CD4-positive, alpha-beta T cell treated with Interleukin-12 subunit alpha and Interleukin-12 subunit beta, for 1 hour (primary cell): ENCODE data around the gene CLRN3.

ENCODE experiments used
- DNase-seq: peaks from one replicate; pipeline ENCODE4 v3.0.0-alpha.2; 2020

CLRN3 gene

GRCh38 chr10:127836176-127836575 lies 56.6 kb downstream of the CLRN3 start:
- DNase-seq = no peak

GRCh38 chr10:127834791-127835190 lies 58.0 kb downstream of the CLRN3 start:
- DNase-seq = no peak

GRCh38 chr10:127834221-127834620 lies 58.5 kb downstream of the CLRN3 start:
- DNase-seq = no peak

DNA sequence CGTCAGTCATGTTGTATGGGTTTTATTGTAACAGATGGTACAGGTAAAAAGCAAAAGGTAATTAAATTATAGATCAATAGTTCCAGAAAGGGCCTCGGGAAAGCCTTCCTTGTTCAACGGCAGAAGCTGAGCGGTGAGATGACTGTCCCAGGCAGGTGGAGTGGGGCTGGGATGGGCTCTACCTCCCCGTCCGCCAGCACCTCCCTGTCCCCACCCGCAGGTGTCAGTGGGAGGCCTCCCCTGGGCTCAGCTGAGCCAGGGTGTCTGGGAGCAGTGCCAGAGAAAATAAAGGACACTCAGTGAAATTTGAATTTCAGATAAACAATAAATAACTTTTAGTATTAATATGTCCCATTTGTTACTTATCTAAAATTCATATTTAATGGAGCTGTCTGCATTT lies 58.9 kb downstream of the CLRN3 start:
- DNase-seq = no peak

GRCh38 chr10:127832501-127832900 lies 60.2 kb downstream of the CLRN3 start:
- no peak for DNase-seq

DNA sequence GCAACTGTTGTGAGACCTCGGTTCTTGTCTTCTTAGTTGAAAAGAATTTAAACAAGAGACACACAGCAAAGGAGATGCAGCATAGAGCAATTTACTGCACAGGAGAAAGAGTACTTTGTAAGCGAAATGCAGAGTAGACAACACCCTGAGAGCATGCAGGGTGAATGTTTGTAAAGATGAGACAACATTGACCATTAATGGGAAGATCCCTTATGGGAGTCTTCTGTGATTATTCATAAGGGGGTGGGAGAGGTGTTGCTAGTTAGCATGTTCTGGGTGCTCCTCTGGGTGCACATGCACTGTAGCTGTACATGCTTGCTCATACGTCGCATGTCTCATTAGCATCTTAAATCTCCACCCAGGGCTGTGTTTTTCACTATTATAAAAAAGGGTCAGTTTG lies 62.3 kb downstream of the CLRN3 start:
- no peak for DNase-seq
